Stimulated activated naive B cell treated with anti-CD40 and anti-IgM and Interleukin-4, amounts not matched to agents 10 μg/mL and 1 μg/mL and 100 μg/mL, for 72 hours (primary cell): ENCODE measurements around the gene HIPK2.

Source experiments
- ATAC-seq, 2 donors: fragments of 150-1000 bp; cut with Tn5 transposase; replicated peaks; 2 replicates each; pipeline ENCODE4 v1.10.0; 2021; ENCODE audit warnings: moderate library complexity in 1 of 2
- DNase-seq: peaks from one replicate; pipeline ENCODE4 v3.0.0; 2021
- H3K27ac Mint-ChIP-seq: one replicate; pipeline ENCODE4 v1.8.0; 2022; ENCODE audit warnings: mild to moderate bottlenecking, mixed read lengths
- H3K27me3 Mint-ChIP-seq, 2 donors: one replicate each; pipeline ENCODE4 v1.8.0; 2022; ENCODE audit warnings: mixed read lengths in 2 of 2
- H3K36me3 Mint-ChIP-seq, 2 donors: one replicate each; pipeline ENCODE4 v1.8.0; 2022; ENCODE audit warnings: mixed read lengths in 2 of 2, mild to moderate bottlenecking in 1 of 2
- H3K4me1 Mint-ChIP-seq, 2 donors: one replicate each; pipeline ENCODE4 v1.8.0; 2022; ENCODE audit warnings: mixed read lengths in 2 of 2, mild to moderate bottlenecking in 1 of 2
- H3K4me3 Mint-ChIP-seq, 2 donors: one replicate each; pipeline ENCODE4 v1.8.0; 2022; ENCODE audit warnings: mild to moderate bottlenecking in 2 of 2, mixed read lengths in 2 of 2, moderate library complexity in 1 of 2
- H3K9me3 Mint-ChIP-seq, 2 donors: one replicate each; pipeline ENCODE4 v1.8.0; 2022; ENCODE audit warnings: mixed read lengths in 2 of 2, mild to moderate bottlenecking in 1 of 2

HIPK2 gene

DNA sequence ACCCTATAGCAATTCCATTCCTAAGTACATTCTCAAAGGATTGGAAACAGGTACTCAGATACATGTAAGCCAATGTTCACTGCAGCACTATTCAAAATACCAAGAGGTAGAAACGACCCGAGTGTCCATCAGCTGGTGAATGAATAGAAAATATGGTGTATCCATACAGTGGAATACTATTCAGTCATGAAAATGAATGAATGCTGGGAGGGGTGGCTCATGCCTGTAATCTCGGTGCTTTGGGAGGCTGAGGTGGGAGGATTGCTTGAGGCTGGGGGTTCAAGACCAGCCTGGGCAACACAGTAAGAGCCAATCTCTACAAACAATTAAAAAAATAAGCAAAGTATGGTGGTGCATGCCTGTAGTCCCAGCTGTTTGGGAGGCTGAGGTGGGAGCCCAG lies 191.5 kb downstream of the HIPK2 start:
- Mint-ChIP-seq H3K4me1 (peaks cover 1 to 6% of the 10 kb centered on the region in 2 donors), H3K27me3 (no peaks in the 10 kb centered on the region), H3K4me3 (no peak overlapping the region), H3K9me3 (no peaks in the 10 kb centered on the region), H3K36me3 (peaks cover 49 to 72% of the 10 kb centered on the region in 2 donors), H3K27ac (no peak overlapping the region)
- DNase-seq (no peak), ATAC-seq (no peak)

DNA sequence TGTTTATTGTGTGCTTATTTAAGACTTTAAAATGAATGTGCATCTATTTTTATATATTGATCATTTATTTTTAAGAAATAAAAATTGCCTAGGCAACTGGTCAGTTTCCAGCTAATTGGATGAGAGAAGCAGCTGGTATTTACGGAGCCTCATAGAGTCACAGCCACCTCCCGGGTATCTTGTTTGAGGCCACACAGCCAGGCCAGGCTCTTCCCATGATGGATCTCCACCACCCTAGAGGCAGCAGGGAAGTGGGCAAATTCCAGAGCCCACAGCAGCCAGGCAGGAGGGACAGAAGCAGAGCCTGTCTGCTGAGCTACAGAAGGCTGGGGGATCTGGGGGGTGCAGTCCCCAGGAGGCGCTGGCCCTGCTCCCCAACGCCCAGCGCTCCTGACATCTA lies 192.8 kb downstream of the HIPK2 start:
- no peak overlapping the region for H3K27ac Mint-ChIP-seq
- H3K4me3 Mint-ChIP-seq, result no peak overlapping the region
- H3K36me3 Mint-ChIP-seq, result peaks cover 48 to 75% of the 10 kb centered on the region in 2 donors
- H3K9me3 Mint-ChIP-seq, result no peaks in the 10 kb centered on the region
- no peaks in the 10 kb centered on the region for H3K27me3 Mint-ChIP-seq
- H3K4me1 Mint-ChIP-seq, result peaks cover 1 to 6% of the 10 kb centered on the region in 2 donors
- DNase-seq, result no peak
- no peak for ATAC-seq

DNA sequence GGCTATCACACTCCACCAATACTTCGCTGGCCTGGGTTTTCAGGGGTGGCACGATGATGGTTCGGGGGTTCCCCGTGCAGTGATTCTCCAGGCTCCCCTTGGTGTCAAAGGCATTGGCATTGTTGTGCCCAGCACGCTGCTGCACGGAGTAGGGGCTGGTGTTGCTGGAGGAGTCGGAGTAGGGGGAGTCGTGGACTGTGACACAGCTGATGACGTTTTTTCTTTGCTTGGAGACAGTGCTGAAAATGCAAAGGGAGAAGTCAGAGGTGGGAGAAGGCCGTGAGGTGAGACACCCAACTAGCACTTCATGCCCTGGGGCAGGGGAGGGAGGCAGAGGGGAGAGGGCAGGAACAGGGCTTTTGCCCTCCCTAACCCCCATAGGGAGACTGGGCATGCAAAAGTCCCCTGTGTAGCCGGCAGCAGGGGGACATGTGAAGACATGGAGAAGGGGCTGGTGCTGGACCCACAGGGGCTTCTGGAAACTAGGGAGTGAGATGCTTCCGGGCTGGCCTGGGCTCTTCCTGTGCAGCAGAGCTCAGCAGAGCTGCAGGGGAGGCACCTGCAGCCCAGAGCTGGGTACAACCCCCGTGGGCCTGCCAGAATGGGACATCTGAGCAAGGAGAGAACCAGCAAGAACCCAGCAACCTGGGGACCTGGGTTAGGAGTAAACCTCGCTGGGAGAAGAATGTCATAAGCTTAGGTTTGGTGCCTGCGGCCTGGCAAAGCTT lies 193.8 kb downstream of the HIPK2 start:
- no peak overlapping the region for H3K4me3 Mint-ChIP-seq
- H3K9me3 Mint-ChIP-seq, result no peaks in the 10 kb centered on the region
- peaks cover 1 to 6% of the 10 kb centered on the region in 2 donors for H3K4me1 Mint-ChIP-seq
- peaks cover 44 to 75% of the 10 kb centered on the region in 2 donors for H3K36me3 Mint-ChIP-seq
- no peak for ATAC-seq
- H3K27me3 Mint-ChIP-seq, result no peaks in the 10 kb centered on the region
- no peak overlapping the region for H3K27ac Mint-ChIP-seq
- no peak for DNase-seq

DNA sequence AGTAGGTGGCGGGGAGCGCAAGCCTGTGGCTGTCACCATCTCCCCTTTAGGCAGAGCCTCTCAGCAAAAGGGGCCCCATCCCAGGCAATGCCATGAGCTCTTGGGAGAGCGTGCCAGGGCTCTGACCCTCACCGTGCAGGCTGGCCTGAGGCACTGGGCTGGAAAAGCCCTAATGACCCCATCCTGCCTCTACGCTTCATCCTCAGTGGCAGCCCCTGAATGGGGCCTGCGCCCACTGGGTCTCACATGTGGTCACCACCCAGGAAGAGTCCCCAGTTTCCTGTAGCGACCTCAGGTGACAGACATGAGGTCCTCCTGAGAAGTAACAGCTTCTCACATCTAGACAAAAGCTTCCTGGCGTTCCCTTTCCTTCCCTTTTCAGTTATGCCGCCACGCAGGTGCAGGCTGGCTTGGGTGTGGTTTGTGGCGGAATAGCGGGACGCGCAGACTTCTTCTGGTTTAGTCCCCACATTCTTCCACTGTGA lies 195.1 kb downstream of the HIPK2 start:
- peaks cover 42 to 74% of the 10 kb centered on the region in 2 donors for H3K36me3 Mint-ChIP-seq

DNA sequence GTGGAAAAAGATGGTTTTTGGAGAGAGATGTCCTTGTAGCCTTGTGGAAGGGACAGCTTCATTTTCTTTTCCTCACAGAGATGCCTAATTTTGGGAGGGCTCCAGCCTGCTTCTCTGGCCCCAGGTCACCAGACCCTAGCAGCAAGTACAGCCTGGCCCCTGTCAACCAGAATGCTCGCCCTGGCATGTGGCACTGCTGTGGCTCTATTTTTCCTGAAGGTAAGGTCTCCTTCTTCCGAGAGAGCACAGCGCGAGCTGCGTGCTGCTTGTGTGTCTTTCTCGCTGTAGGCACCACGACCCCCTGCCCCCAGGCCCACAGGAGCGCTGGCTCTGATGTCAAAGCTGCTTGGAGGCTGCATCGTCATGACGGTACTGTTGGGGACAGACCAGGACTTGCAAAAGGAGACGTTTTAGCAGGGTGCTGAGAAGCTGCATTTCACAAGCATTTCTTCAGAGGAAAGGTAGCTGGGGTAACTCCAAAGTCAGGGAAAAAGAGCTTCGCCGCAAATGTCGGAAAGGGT lies 195.6 kb downstream of the HIPK2 start:
- no peak overlapping the region for H3K27ac Mint-ChIP-seq
- no peak for DNase-seq

More for the DNA sequence above, 195.1 kb downstream of the HIPK2 start:
- H3K4me3 Mint-ChIP-seq, result no peak overlapping the region
- no peaks in the 10 kb centered on the region for H3K4me1 Mint-ChIP-seq
- ATAC-seq, result no peak
- no peak for DNase-seq
- no peak overlapping the region for H3K27ac Mint-ChIP-seq
- H3K9me3 Mint-ChIP-seq, result no peaks in the 10 kb centered on the region
- no peaks in the 10 kb centered on the region for H3K27me3 Mint-ChIP-seq

DNA sequence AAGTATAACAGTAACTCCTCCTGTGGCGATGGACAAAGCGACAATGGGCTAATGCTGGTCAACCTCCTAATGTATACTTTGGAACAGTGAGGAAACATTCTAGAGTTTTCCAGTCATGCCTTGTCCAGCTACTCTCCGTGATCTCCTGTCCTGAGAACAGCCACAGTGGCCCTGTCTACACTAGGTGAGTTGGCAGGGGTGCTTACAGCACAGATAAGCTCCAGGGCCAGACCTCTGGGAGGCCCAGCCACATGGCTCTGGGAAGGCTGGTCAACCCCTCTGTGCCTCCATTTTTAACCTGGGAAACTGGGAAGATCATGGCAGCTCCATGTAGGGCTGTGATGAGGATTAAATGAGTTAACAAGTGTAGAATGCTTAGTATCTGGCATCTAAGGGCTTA lies 197.4 kb downstream of the HIPK2 start:
- no peaks in the 10 kb centered on the region for H3K27me3 Mint-ChIP-seq
- no peak overlapping the region for H3K4me3 Mint-ChIP-seq
- H3K36me3 Mint-ChIP-seq, result peaks cover 35 to 68% of the 10 kb centered on the region in 2 donors
- DNase-seq (no peak), ATAC-seq (no peak)
- no peaks in the 10 kb centered on the region for H3K4me1 Mint-ChIP-seq
- H3K27ac Mint-ChIP-seq, result no peak overlapping the region
- H3K9me3 Mint-ChIP-seq, result no peaks in the 10 kb centered on the region

More for the DNA sequence above, 195.6 kb downstream of the HIPK2 start:
- Mint-ChIP-seq H3K4me3 (no peak overlapping the region), H3K36me3 (peaks cover 38 to 74% of the 10 kb centered on the region in 2 donors), H3K9me3 (no peaks in the 10 kb centered on the region), H3K27me3 (no peaks in the 10 kb centered on the region), H3K4me1 (no peaks in the 10 kb centered on the region)
- no peak for ATAC-seq

DNA sequence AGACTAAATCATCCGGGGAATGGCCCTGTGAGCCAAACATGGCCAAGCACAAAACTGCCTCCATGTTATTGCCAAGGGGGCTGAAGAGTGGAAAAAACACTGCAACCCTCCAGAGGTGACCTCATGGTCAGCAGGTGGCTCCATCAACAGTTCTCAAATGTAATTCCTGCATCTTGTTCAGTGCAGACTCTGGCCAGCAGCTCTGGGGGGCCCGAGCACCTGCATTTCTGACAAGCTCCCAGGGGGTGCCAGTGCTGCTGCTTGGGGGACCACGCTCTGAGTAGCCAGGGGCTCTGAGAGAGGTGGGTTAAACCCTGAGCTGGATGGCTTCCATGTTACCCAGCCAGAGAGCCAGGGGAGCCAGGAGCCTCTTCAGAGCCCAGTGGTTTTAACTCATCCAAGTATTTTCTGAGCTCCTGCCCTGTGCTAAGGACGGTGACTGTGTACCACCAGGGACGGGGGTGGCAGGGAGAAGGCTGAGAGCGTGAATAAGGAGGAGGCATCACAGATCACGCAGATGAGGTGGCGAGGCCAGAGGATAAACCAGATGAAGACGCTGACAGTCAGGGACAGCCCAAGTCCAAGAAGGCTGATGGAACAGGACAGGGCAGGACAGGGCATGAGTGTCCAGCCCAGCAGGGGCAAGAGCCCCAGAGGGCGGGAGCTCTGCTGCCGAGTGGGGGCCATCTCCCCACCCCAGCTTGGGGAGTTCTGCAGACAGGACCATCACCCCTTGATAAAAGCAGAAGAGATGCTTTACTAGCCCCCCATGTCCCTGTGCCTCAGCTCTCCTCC lies 201.4 kb downstream of the HIPK2 start:
- no peaks in the 10 kb centered on the region for H3K9me3 Mint-ChIP-seq
- H3K4me3 Mint-ChIP-seq, result no peak overlapping the region
- H3K36me3 Mint-ChIP-seq, result peaks cover 38 to 71% of the 10 kb centered on the region in 2 donors
- no peaks in the 10 kb centered on the region for H3K27me3 Mint-ChIP-seq
- no peak overlapping the region for H3K27ac Mint-ChIP-seq
- ATAC-seq, result no peak
- no peak for DNase-seq
- no peaks in the 10 kb centered on the region for H3K4me1 Mint-ChIP-seq

- Mint-ChIP-seq H3K27ac (no peak overlapping the region), H3K9me3 (no peaks in the 10 kb centered on the region), H3K36me3 (peaks cover 42 to 75% of the 10 kb centered on the region in 2 donors)
These were observed 202.5 kb downstream of the HIPK2 start for GRCh38 chr7:139575338-139575680.

GRCh38 chr7:139574618-139575337 lies 203.0 kb downstream of the HIPK2 start:
- ATAC-seq (no peak), DNase-seq (no peak)
- no peaks in the 10 kb centered on the region for H3K9me3 Mint-ChIP-seq
- no peak overlapping the region for H3K27ac Mint-ChIP-seq
- no peaks in the 10 kb centered on the region for H3K4me1 Mint-ChIP-seq
- H3K27me3 Mint-ChIP-seq, result no peaks in the 10 kb centered on the region
- peaks cover 39 to 71% of the 10 kb centered on the region in 2 donors for H3K36me3 Mint-ChIP-seq
- H3K4me3 Mint-ChIP-seq, result no peak overlapping the region

More at GRCh38 chr7:139575338-139575680, 202.5 kb downstream of the HIPK2 start:
- no peak overlapping the region for H3K4me3 Mint-ChIP-seq
- DNase-seq, result no peak
- no peaks in the 10 kb centered on the region for H3K4me1 Mint-ChIP-seq
- ATAC-seq, result no peak
- no peaks in the 10 kb centered on the region for H3K27me3 Mint-ChIP-seq

- ATAC-seq, result no peak
- Mint-ChIP-seq H3K9me3 (no peaks in the 10 kb centered on the region), H3K4me1 (no peaks in the 10 kb centered on the region), H3K36me3 (peaks cover 36 to 68% of the 10 kb centered on the region in 2 donors), H3K4me3 (no peak overlapping the region), H3K27me3 (no peaks in the 10 kb centered on the region), H3K27ac (no peak overlapping the region)
- no peak for DNase-seq
These were observed 203.9 kb downstream of the HIPK2 start for GRCh38 chr7:139573871-139574270.

GRCh38 chr7:139572704-139573385 lies 205.0 kb downstream of the HIPK2 start:
- Mint-ChIP-seq H3K36me3 (peaks cover 40 to 69% of the 10 kb centered on the region in 2 donors), H3K4me1 (no peaks in the 10 kb centered on the region), H3K27ac (peak overlapping the region; percentile 20), H3K27me3 (no peaks in the 10 kb centered on the region), H3K4me3 (peak overlapping the region in 1 of 2 donors; percentile 25), H3K9me3 (no peaks in the 10 kb centered on the region)
- ATAC-seq (no peak), DNase-seq (no peak)

- no peak overlapping the region for H3K27ac Mint-ChIP-seq
- no peak overlapping the region for H3K4me3 Mint-ChIP-seq
- no peak for ATAC-seq
- H3K36me3 Mint-ChIP-seq, result peaks cover 41 to 66% of the 10 kb centered on the region in 2 donors
- DNase-seq, result no peak
- no peaks in the 10 kb centered on the region for H3K4me1 Mint-ChIP-seq
- H3K27me3 Mint-ChIP-seq, result no peaks in the 10 kb centered on the region
- H3K9me3 Mint-ChIP-seq, result no peaks in the 10 kb centered on the region
These were observed 205.7 kb downstream of the HIPK2 start for GRCh38 chr7:139572071-139572470.

DNA sequence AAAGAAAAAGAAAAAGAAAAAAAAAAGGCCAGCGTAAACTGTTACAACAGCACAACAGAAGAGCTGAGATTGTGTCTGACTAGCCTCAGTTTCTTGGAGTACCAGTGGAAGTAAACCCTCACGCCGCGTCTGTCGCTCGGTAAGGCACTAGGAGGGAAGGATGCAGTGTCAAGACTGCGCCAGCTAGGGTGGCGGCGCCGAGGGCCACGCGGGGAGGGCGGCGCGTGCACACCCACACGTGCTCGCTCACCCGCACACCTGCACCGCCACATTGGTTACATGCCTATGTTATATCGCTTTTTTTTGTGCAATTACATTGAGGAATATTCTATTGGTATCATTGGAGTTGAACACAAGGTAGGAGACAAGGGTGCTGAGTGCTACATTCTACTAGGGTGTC lies 206.1 kb downstream of the HIPK2 start:
- Mint-ChIP-seq H3K27ac (no peak overlapping the region), H3K4me3 (no peak overlapping the region), H3K9me3 (no peaks in the 10 kb centered on the region), H3K36me3 (peaks cover 39 to 64% of the 10 kb centered on the region in 2 donors), H3K27me3 (no peaks in the 10 kb centered on the region), H3K4me1 (no peaks in the 10 kb centered on the region)
- no peak for ATAC-seq
- no peak for DNase-seq

- H3K27ac Mint-ChIP-seq, result no peak overlapping the region
- no peak for DNase-seq
These were observed 206.6 kb downstream of the HIPK2 start for GRCh38 chr7:139571190-139571589.

More at GRCh38 chr7:139571190-139571589, 206.6 kb downstream of the HIPK2 start:
- ATAC-seq, result no peak
- no peaks in the 10 kb centered on the region for H3K4me1 Mint-ChIP-seq
- no peak overlapping the region for H3K4me3 Mint-ChIP-seq
- H3K36me3 Mint-ChIP-seq, result peaks cover 39 to 60% of the 10 kb centered on the region in 2 donors
- no peaks in the 10 kb centered on the region for H3K9me3 Mint-ChIP-seq
- H3K27me3 Mint-ChIP-seq, result no peaks in the 10 kb centered on the region
